Panc1 (cell line): ENCODE data around the gene LELP1. TPM values are rescaled to one million over a fixed set of nuclear protein-coding genes. Genes with fewer than 3 reads are reported as not detected.

Experiments used
- ATAC-seq: fragments of 200-7000 bp; cut with Tn5 transposase; 2 replicates; pipeline ENCODE4 v1.9.1; 2020; ENCODE audit warnings: mild to moderate bottlenecking, moderate library complexity
- BruUV-seq: library from RNA; stranded (reverse); fragments of 400-500 nt; replicated peaks from 2 replicates; lab custom pipeline; 2021; lab: Mats Ljungman, UMichigan
- CTCF ChIA-PET: fragments of 300-600 bp; sonication (Branson Sonifier 250); formaldehyde crosslinking; loops from one replicate; lab custom pipeline; 2022; ENCODE audit warnings: antibody characterized with exemption; lab: Charles Lee
- POLR2A ChIA-PET: fragments of 300-600 bp; sonication (Branson Sonifier 250); formaldehyde crosslinking; loops from one replicate; lab custom pipeline; 2022; ENCODE audit warnings: antibody characterized with exemption; lab: Charles Lee
- DNase-seq: peaks from one replicate; pipeline ENCODE4 v3.0.0-alpha.2; 2010; ENCODE audit warnings: low read depth, low spot score
- H3K27ac ChIP-seq: 2 replicates; pipeline ENCODE4 v1.5.1; 2011; ENCODE audit warnings: mild to moderate bottlenecking, low read length, inconsistent platforms
- H3K27me3 ChIP-seq: fragments of 200-500 bp; sonication (Bioruptor generic); 2 replicates; pipeline ENCODE4 v1.6.0; 2014; ENCODE audit warnings: low read length, inconsistent platforms; ENCODE audit not compliant: control insufficient read depth, insufficient read depth
- H3K36me3 ChIP-seq: fragments of 200-500 bp; sonication (Bioruptor generic); 2 replicates; pipeline ENCODE4 v1.5.1; 2014; ENCODE audit warnings: inconsistent platforms, mild to moderate bottlenecking, low read length, moderate library complexity; ENCODE audit not compliant: control insufficient read depth, insufficient read depth
- H3K4me1 ChIP-seq: 2 replicates; pipeline ENCODE4 v1.5.1; 2011; ENCODE audit warnings: inconsistent platforms, mild to moderate bottlenecking, low read length, moderate library complexity; ENCODE audit not compliant: control insufficient read depth, insufficient read depth
- H3K4me3 ChIP-seq, 2 experiments: 2 replicates each; pipeline ENCODE4 v1.5.1; 2011 to 2012; ENCODE audit warnings: low read depth in 2 of 2, low read length in 2 of 2, mild to moderate bottlenecking in 2 of 2, inconsistent platforms in 1 of 2, moderate library complexity in 1 of 2
- H3K9me3 ChIP-seq: fragments of 200-500 bp; sonication (Bioruptor generic); 2 replicates; pipeline ENCODE4 v1.5.1; 2014; ENCODE audit warnings: low read depth, mild to moderate bottlenecking, inconsistent platforms, low read length, moderate library complexity; ENCODE audit not compliant: control insufficient read depth, insufficient read depth
- POLR2AphosphoS5 ChIP-seq: IDR thresholded peaks from 2 replicates; pipeline ENCODE4 v1.6.1; 2012; ENCODE audit warnings: mild to moderate bottlenecking, low read depth, low read length, moderate library complexity
- SIN3A ChIP-seq: IDR thresholded peaks from 2 replicates; pipeline ENCODE4 v1.6.1; 2012; ENCODE audit warnings: low read depth, mild to moderate bottlenecking, low read length, moderate library complexity, borderline replicate concordance; ENCODE audit not compliant: insufficient read depth
- TCF7L2 ChIP-seq: IDR thresholded peaks from 2 replicates; pipeline ENCODE4 v1.6.1; 2011; ENCODE audit warnings: mild to moderate bottlenecking, low read depth, low read length, inconsistent platforms
- in situ Hi-C: cut with HindIII; loops from 2 replicates; pipeline ENCODE4 v1.10.0; 2016; ENCODE audit warnings: low sequenced_read_pairs, low pct_unique_long_range_greater_than_20kb
- intact Hi-C: fragments of 100-400 bp; cut with micrococcal nuclease; formaldehyde crosslinking; loops from one replicate; pipeline ENCODE4 v1.10.0; 2022; ENCODE audit not compliant: unreplicated experiment
- total RNA-seq: library from RNA; stranded (reverse); gene quantifications from one replicate; pipeline ENCODE4 v1.2.1, GENCODE V29; 2021; ENCODE audit not compliant: unreplicated experiment
- TF ChIP-seq, protein P1 (sequence below), 2 experiments: IDR thresholded peaks; 2 replicates each; pipeline ENCODE4 v1.6.1; 2011 to 2012; ENCODE audit warnings: low read depth in 2 of 2, control low read depth in 1 of 2, low read length in 1 of 2, mild to moderate bottlenecking in 1 of 2, moderate library complexity in 1 of 2; ENCODE audit not compliant: insufficient read depth in 1 of 2
- TF ChIP-seq, protein P2 (sequence below): fragments of 450-650 bp; IDR thresholded peaks from 2 replicates; pipeline ENCODE4 v1.5.1; 2017; ENCODE audit warnings: mild to moderate bottlenecking

LELP1 gene
- total RNA-seq, 1 experiment from 2014 or later = not detected

DNA sequence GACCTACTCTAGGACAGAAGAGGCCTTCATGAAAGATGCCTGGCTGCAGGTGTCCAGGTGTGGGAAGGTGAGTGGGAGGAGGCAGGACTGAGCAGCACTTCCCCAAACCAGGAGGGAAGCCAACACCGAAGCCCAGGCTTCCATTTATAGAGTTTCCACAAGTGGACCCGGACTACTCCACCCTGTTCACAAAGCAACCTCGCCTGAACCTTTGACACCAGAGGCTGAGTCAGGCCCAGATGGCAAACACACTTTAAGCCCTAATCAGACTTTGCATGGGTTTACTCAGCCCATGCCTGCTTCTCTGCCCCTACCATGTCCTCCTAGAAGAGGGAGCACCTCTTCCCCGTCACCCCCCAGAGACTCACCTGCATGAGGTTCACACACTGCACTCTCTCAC lies 28.1 kb downstream of the LELP1 start:
- Histone ChIP-seq H3K27ac (no peak overlapping the region), H3K4me1 (no peaks in the 10 kb centered on the region), H3K4me3 (no peak overlapping the region), H3K36me3 (no peaks in the 10 kb centered on the region; the same call in 1 of the 2 replicates), H3K9me3 (no peaks in the 10 kb centered on the region), H3K27me3 (peaks cover 3% of the 10 kb centered on the region; the same call in 1 of the 2 replicates)
- ATAC-seq (peak; percentile 60), DNase-seq (no peak)
- BruUV-seq = no TSS peak
- ChIA-PET POLR2A (no interaction called here), CTCF (no interaction called here)
- TF ChIP-seq, protein P1, sequence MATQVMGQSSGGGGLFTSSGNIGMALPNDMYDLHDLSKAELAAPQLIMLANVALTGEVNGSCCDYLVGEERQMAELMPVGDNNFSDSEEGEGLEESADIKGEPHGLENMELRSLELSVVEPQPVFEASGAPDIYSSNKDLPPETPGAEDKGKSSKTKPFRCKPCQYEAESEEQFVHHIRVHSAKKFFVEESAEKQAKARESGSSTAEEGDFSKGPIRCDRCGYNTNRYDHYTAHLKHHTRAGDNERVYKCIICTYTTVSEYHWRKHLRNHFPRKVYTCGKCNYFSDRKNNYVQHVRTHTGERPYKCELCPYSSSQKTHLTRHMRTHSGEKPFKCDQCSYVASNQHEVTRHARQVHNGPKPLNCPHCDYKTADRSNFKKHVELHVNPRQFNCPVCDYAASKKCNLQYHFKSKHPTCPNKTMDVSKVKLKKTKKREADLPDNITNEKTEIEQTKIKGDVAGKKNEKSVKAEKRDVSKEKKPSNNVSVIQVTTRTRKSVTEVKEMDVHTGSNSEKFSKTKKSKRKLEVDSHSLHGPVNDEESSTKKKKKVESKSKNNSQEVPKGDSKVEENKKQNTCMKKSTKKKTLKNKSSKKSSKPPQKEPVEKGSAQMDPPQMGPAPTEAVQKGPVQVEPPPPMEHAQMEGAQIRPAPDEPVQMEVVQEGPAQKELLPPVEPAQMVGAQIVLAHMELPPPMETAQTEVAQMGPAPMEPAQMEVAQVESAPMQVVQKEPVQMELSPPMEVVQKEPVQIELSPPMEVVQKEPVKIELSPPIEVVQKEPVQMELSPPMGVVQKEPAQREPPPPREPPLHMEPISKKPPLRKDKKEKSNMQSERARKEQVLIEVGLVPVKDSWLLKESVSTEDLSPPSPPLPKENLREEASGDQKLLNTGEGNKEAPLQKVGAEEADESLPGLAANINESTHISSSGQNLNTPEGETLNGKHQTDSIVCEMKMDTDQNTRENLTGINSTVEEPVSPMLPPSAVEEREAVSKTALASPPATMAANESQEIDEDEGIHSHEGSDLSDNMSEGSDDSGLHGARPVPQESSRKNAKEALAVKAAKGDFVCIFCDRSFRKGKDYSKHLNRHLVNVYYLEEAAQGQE (IDR thresholded peaks at IDR 0.05; ENCODE audit: insufficient read depth in 1 of 2, low read depth in 2 of 2, low read length in 1 of 2) = no peak
- no peak for TF ChIP-seq TCF7L2
- TF ChIP-seq SIN3A = no peak
- no peak for TF ChIP-seq POLR2AphosphoS5
- TF ChIP-seq, protein P2, sequence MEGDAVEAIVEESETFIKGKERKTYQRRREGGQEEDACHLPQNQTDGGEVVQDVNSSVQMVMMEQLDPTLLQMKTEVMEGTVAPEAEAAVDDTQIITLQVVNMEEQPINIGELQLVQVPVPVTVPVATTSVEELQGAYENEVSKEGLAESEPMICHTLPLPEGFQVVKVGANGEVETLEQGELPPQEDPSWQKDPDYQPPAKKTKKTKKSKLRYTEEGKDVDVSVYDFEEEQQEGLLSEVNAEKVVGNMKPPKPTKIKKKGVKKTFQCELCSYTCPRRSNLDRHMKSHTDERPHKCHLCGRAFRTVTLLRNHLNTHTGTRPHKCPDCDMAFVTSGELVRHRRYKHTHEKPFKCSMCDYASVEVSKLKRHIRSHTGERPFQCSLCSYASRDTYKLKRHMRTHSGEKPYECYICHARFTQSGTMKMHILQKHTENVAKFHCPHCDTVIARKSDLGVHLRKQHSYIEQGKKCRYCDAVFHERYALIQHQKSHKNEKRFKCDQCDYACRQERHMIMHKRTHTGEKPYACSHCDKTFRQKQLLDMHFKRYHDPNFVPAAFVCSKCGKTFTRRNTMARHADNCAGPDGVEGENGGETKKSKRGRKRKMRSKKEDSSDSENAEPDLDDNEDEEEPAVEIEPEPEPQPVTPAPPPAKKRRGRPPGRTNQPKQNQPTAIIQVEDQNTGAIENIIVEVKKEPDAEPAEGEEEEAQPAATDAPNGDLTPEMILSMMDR = no peak
- in situ Hi-C loops = no loop called here
- intact Hi-C loops = no loop called here

DNA sequence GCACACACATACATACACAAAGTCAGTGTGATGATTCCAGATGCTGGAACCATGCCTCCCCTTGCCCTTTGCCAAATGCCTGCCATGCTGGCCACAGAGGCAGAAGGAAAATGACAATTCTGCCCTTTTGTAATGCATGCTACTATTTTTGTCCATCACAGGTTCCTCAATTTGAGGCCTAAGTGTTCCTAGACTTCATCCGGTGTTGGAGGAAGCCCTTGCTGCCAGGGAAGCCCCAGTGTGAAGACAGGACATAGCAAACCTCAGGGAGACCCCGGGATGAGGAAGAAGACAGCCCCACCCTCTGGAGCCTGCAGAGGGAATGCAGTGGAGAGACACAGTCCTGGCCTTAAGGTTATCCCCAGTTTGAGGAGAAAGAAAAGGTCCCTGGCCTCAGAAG lies 28.6 kb downstream of the LELP1 start:
- in situ Hi-C loops = no loop called here
- H3K9me3 ChIP-seq = no peaks in the 10 kb centered on the region
- H3K4me1 ChIP-seq = no peaks in the 10 kb centered on the region
- H3K27me3 ChIP-seq = peaks cover 3% of the 10 kb centered on the region; the same call in 1 of the 2 replicates
- no peaks in the 10 kb centered on the region; the same call in 1 of the 2 replicates for H3K36me3 ChIP-seq
- intact Hi-C loops = no loop called here
- ChIA-PET CTCF (no interaction called here), POLR2A (no interaction called here)
- H3K27ac ChIP-seq = no peak overlapping the region
- DNase-seq (no peak), ATAC-seq (no peak)
- TF ChIP-seq, protein P2 = no peak
- TF ChIP-seq, protein P1 (IDR thresholded peaks at IDR 0.05; ENCODE audit: insufficient read depth in 1 of 2, low read depth in 2 of 2, low read length in 1 of 2) = no peak
- TF ChIP-seq SIN3A = no peak
- no peak for TF ChIP-seq POLR2AphosphoS5
- no peak for TF ChIP-seq TCF7L2
- no peak overlapping the region for H3K4me3 ChIP-seq
- no TSS peak for BruUV-seq
